NB4 (cell line): Measurements from ENCODE around the gene ZMAT2.

ENCODE experiments used
- CTCF ChIP-seq: IDR thresholded peaks from one replicate; pipeline ENCODE4 v1.5.1; 2012; ENCODE audit warnings: low read depth, low read length
- MAX ChIP-seq: IDR thresholded peaks from 2 replicates; pipeline ENCODE4 v1.6.1; 2011; ENCODE audit warnings: low read depth, low read length
- POLR2A ChIP-seq: IDR thresholded peaks from 2 replicates; pipeline ENCODE4 v1.6.1; 2011; ENCODE audit warnings: mild to moderate bottlenecking; ENCODE audit not compliant: insufficient read length; ENCODE audit errors: extremely low read depth

GRCh38 chr5:140664030-140664358 is 36.3 kb upstream of the ZMAT2 start:
- TF ChIP-seq POLR2A (no peak), CTCF (no peak), MAX (no peak)
